Stimulated activated CD8-positive, alpha-beta memory T cell treated with anti-CD3 and anti-CD28 coated beads, Interleukin-15, amount 100 ng/mL, for 1 hour (primary cell): Measurements from ENCODE around the gene PHF10.
"Not testable (repeated sequence)": the region's sequence is repeated elsewhere in the genome, so short reads cannot be mapped to it uniquely, and the experiment has no call there.

Experiments
- DNase-seq: peaks from one replicate; pipeline ENCODE4 v3.0.0-alpha.2; 2020; ENCODE audit warnings: low read depth

PHF10 gene

DNA sequence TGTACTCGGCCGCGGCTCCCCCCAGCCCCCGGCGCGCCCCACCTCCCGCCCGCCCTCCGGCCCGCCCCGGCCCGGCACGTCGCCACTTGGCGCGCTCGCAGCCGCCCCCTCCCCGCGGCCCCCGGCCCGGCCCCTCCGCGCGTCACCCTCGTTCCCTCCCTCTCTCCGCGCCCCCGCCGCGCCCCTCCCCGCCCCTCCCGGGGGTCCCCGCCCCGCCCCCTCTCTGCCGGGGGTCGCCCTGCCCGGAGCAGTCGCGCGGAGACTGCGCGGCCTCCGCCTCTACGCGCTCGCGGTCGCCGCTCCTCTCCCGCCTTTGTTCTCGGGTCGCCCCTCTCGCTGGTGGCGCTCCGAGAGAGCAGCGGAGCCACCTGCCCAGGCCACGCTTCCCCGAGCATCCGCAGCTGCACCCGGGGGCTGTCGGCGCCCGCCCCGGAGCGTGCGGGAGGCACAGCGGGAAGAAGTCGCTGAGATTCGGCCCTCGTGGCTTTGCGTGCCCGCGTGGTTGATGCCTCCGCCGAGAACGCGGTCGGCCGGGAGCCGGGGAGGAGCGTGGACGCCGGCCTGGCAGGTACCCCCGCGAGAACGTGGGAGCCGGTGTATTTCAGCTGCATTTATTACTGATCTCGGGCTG lies at the start of gene PHF10:
Gene PHF10, minus strand, starts transcription at position 7 of the 631 bp plus-strand sequence. CDS start 569 bp downstream, outside the sequence.
- DNase-seq, result peak; percentile 30

DNA sequence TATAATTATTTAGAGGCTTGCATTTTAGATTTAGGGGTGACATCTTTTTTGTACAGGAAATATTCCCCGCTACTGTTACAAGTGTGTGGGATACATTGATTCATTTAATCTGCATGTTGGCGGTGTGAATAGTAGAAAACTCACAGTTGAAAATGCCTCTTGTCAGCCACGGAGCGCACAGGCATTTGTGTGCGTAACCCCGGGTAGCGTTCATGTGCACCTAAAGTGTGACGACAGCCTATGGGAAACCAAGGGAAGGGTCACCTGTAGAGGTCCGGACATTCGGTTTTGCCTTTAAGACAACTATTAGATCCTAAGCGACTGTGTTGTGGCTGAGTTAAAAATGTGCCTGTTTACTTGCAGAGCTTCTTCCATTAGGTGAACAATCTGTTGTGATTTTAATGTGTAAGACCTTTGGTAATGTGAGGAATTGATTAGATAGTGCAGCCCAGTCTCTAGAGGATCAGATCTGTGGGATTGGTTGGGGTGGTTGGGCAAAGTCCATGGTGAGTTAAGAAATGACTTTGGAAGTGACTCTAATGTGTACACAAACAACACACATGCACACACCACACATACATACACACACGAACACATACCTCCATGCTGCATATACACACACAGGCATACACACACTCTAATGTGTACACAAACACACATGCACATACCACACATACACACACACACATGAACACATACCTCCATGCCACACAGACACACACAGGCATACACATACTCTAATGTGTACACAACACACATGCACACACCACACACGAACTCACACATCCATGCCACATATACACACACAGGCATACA lies 42.8 kb upstream of the PHF10 start:
- no peak for DNase-seq

DNA sequence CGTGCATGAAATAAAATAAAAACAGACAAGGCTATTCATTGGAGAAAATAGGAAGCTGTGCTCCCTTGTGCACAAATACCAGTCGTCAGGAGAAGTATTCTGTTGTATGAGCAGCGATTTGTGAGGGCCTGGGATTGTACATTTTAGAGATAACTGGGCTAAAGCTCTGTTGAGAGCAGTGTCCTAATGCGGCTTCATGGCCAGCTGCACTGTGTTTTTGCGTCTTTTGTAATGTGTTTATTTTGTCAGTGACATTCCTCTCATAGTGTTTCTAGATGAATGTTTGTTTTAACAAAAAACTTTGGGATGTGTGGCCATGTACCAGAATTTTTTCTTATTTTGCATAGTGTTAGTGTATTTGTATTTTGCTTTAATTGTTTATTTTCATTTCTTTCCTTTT lies 41.9 kb upstream of the PHF10 start:
- DNase-seq, result no peak

GRCh38 chr6:169765789-169766188 lies 41.5 kb upstream of the PHF10 start:
- DNase-seq, result not testable (repeated sequence)

DNA sequence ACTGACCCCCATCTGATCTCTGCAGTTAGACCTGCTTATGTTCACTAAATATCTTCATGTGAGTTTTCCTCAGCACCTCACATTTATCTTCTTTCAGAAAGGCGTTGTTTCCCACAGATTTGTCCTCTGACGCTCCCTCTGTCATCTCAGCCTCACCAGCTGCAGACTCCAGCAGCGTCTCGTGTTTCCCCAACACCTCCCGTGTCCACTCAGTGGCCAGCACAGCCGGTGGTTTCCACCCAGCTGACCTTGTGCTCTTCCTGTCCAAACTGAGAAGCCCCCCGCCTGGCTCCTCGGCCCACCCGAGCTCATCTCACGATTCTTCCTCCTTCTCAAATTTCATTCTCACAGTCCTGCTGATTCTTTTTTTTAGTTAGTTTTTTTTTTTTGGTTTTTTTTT lies 39.6 kb upstream of the PHF10 start:
- no peak for DNase-seq

DNA sequence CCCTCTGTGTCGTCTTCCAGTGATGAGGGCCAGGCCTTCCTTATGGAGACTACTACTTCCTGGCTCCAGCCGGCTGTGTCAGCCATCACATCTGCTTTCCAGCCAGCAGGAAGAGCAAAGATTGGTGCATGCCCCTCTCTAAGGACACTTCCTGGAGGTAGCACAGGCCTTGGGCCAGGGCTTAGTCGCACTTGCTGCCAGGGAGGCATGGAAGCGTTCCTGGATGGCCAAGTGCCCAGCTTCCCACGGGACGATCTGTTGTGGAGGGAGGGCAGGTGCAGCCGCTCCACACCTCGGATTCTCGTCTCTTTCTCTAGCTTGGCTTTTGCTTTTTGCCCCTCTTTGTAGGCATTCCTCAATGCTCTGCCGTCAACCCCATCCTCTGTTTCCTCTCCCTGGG lies 39.0 kb upstream of the PHF10 start:
- DNase-seq, result no peak

DNA sequence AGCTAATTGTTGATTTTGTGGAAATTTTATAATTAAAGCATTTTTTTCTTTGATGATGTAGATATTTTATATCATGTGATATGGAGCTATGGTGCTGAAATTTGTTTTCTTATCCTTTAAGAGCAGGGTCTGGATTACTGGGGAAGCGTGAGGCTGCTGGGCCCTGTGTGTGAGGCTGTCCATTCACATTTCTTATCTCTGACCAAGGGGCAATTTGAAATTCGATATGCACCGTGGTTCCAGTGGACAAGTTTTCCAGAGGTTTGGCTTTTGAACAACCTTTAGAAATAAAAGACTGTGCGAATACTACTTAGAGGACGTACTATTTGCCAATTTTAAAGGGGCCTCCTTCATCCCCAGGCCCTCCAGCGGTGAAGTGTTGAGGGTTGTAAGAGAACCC lies 30.9 kb upstream of the PHF10 start:
- DNase-seq, result no peak

GRCh38 chr6:169752074-169752623 lies 27.8 kb upstream of the PHF10 start:
- no peak for DNase-seq

DNA sequence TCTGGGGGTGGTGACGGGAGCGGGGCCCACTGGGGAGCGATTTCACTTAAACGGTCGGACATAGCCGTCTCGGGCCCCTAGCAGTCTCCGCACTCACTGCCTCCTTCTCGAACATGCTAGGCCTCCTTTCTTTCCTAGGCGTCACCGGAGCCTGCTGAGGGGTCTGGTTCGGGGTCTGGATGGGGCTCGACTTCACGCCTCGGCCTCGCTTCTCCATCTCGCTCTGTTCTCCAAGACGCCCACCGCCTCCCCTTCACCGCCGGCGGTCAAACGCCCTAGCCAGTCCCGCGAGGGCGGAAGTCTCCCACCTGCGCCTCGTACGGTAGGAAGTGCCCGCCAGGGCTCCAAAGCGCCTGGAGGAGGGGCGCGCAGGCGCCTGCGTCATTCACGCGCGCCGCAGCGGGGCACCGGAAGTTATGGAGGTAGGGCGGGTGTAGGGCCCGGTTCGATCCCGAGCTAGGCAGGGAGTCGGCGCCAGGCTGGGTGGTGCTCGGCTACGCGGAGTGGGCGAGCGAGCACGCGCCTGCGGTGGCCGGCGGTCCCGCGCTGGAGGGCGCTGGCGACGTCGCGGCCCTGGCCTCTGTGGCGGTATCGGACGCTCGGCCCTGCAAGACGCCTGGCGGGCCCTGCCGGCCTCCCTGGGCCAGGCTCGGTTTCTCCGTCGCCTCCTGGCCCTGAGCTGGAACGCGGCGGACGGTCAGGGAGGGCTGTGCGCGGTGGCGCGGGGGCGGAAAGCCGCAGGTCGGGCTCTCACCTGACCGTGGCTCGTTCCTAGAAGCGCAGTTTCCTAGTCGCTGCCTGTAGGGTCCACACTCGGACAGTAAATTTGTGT lies 27.2 kb upstream of the PHF10 start, which contains the start of the genes DYNLT2 and ERMARD:
Gene DYNLT2, minus strand, starts transcription at position 331 of the 832 bp plus-strand sequence. Its CDS starts 114 bp downstream, at position 217.
Gene ERMARD, plus strand, starts transcription at position 381 of the 832 bp plus-strand sequence. Its CDS starts 36 bp downstream, at position 417.
- DNase-seq, result peak; percentile 90

DNA sequence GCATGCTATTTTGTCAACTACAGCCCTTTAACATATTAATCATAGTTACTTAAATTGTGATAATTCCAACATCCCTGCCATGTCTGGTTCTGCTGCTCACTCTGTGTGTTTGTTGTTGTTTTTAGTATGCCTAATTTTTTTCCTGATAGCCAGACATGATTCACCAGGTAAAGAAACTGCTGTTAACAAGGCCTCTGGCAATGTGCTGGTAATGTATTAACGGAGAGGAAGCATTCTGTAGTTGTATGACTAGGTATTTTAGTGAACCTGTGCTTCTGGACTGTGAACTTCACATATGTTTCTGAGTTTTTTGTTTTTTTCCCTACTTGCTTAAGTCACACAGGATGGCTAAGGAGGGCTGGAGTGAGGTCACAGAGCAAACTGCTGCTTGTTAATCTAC lies 22.3 kb upstream of the PHF10 start:
- DNase-seq, result no peak

DNA sequence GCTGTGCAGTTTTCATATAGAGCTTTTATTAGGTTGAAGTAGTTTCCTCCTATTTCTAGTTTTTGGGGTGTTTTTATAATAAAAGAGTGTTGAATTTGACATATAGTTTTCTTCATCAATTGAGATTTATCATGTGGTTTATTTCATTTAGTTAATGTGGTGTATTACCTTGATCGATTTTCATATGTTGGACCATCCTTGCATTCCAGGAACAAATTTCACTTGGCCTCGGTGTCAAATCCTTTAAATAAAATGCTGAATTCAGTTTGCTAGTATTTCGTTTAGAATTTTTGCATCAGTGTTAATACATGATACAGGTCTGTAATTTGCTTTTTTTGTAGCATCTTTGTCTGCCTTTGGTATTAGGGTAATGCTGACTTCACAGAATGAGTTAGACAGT lies 21.1 kb upstream of the PHF10 start:
- DNase-seq, result no peak

DNA sequence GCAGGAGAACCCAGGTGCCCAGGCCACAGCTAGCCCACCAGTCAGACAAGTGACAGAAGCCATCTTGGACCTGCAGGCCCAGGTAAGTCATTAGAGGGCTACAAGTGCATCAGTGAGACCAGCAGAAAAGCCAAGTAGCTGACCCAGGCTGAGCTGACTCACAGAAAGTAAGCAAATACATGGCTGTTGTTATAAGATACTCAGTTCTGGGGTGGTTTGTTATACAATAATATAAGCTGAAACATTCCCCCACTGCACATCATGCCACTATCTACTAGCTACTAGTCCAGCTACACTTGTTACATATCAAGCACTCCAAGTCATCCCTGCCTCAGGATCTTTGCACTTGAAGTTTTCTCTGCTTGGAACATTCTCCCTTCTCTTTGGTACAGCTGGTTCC lies 17.0 kb upstream of the PHF10 start:
- no peak for DNase-seq

DNA sequence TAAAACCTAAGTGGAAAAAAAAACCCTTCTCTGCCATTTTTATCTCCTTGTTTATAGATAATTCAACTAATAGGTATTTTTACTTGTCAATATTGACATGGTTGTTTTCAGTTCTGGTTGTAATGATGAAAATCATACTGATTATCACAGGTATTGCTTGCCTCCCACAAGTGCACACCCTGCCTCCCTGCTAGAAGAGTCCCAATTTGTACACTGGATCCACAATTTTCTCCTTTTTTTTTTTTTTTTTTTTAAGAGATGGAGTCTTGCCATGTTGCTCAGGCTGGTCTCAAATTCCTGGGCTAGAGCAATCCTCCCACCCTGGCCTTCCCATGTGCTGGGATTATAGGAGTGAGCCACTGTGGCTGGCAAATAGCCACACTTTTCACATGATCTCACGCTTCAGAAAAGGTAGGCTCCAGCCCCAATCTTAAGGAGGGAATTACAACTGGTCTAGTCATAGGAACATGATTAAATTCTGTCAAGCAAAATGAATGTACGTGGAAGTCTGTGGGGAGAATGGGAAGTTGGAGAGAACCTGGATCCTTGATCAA lies 14.8 kb upstream of the PHF10 start:
- DNase-seq, result no peak

DNA sequence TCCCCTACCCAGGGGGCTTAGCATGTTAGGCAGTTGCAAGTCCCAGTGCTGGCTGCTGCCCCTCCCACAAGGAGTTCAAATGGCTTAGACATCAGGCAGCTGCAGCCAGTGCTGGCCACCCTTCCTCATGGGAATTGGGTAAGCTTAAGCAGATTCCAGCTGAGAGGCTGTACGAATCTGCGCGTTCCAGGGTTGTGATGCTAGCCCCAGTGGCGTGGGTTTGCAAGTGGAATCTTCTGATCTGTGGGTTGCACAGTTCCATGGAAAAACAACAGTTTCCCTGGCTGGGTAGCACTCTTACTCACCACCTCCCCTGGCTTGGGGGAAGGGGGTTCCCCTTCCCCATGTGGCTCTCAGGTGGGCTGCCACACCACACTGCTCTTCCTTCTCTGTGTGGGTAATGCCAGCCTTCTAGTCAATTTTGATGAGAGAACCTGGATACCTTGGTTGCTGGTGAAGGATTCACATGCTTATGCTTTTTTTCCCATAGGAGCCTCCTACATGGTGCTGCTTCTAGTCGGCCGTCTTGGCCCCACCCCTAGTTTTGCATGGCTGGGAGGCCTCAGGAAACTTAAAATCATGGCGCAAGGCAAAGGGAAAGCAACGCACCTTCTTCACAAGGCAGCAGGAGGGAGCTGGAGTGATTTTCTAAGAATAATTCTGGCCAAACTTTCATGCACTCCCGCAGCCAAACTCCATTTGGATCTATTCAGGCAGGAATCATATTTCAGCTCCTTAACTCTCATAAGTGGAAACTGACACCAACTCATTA lies 14.1 kb upstream of the PHF10 start:
- DNase-seq, result no peak

DNA sequence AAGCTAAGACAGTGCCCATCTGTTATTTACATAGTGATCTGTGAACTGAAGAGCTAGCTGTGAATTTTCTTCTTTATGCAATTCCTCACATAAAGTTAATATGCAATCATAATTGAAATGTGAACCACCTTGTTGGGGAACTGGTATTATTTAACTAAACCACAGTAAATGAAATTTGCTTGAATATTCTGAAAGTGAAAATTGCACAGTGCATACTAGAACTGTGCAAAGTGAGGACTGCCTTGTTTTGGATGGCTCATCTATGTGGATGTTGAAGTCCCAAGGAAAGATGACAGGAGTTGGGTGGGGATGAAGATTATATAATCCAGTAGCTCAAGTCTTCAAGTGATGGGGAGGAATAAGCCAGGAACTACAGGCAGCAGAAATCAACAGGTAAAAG lies 5.7 kb upstream of the PHF10 start:
- no peak for DNase-seq

GRCh38 chr6:169726963-169727362 lies 2.7 kb upstream of the PHF10 start:
- DNase-seq, result no peak

DNA sequence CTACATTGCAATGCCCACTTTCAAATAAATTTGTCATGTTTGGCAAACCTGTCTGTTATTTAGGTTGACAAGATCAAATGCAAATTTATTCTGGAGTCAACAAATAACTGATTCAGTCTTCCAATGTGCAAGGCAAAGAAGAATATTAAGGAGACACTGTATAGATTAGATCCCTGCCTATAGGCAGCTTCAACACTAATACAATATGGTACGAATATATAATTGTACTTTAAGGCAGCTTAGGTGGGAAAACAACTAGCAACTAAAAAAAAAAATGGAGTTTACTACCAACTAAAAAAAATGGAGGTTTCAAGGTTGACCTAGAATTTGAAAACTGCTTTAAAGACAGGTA lies 1.7 kb upstream of the PHF10 start:
- no peak for DNase-seq

- no peak for DNase-seq
Observed at GRCh38 chr6:169725125-169726048, 1.1 kb upstream of the PHF10 start.

DNA sequence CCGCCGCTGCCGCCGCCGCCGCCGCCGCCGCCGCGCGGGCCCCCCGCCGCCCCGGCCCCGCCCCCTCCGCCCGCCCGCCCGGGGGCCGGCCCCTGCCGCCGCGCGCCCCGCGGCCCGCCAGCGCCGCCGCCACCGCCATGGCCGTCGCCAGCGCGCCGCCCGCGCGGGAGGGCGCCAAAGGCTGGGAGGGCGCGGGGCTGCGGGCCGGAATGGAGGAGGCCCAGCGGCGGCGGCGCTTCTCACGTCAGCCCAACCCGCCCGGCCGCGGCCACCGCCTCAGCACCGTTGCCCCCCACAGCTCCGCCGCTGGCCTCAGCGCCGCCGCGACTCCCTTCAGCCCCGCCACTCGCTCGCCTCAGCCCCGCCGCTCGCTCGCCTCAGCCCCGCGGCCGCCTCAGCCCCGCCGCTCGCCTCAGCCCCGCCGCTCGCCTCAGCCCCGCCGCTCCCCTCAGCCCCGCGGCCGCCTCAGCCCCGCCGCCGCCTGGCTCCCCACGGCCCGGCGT lies 258 bp downstream of the PHF10 start:
- no peak for DNase-seq
